GM19238 (cell line): ENCODE results near the gene LPP.

Source experiments
- DNase-seq: peaks from one replicate; pipeline ENCODE4 v3.0.0; 2011; ENCODE audit warnings: low spot score; ENCODE audit not compliant: insufficient read length

LPP gene

GRCh38 chr3:188194332-188194731 is 40.4 kb downstream of the LPP start:
- no peak for DNase-seq

- DNase-seq: no peak
These were observed 42.5 kb downstream of the LPP start for GRCh38 chr3:188196232-188196990.

GRCh38 chr3:188197388-188197847 is 43.5 kb downstream of the LPP start:
- no peak for DNase-seq

GRCh38 chr3:188198001-188198400 is 44.0 kb downstream of the LPP start:
- DNase-seq: no peak

GRCh38 chr3:188198760-188199327 is 44.9 kb downstream of the LPP start:
- no peak for DNase-seq

GRCh38 chr3:188199386-188199785 is 45.4 kb downstream of the LPP start:
- DNase-seq: no peak

GRCh38 chr3:188200481-188200880 is 46.5 kb downstream of the LPP start:
- DNase-seq: no peak

- DNase-seq: no peak
These were observed 48.6 kb downstream of the LPP start for GRCh38 chr3:188202358-188203138.

GRCh38 chr3:188204526-188204925 is 50.6 kb downstream of the LPP start:
- no peak for DNase-seq

GRCh38 chr3:188205992-188206416 is 52.0 kb downstream of the LPP start:
- no peak for DNase-seq

- no peak for DNase-seq
These were observed 52.8 kb downstream of the LPP start for GRCh38 chr3:188206787-188207186.

- DNase-seq: no peak
These were observed 54.1 kb downstream of the LPP start for GRCh38 chr3:188207941-188208515.

GRCh38 chr3:188208516-188208981 is 54.6 kb downstream of the LPP start:
- no peak for DNase-seq

GRCh38 chr3:188209034-188209433 is 55.1 kb downstream of the LPP start:
- no peak for DNase-seq

- no peak for DNase-seq
These were observed 55.8 kb downstream of the LPP start for GRCh38 chr3:188209740-188210139.

GRCh38 chr3:188211476-188211875 is 57.5 kb downstream of the LPP start:
- no peak for DNase-seq

- no peak for DNase-seq
These were observed 58.5 kb downstream of the LPP start for GRCh38 chr3:188212308-188212969.

GRCh38 chr3:188214442-188214841 is 60.5 kb downstream of the LPP start:
- no peak for DNase-seq

GRCh38 chr3:188215129-188215528 is 61.2 kb downstream of the LPP start:
- no peak for DNase-seq

GRCh38 chr3:188217011-188217463 is 63.1 kb downstream of the LPP start:
- no peak for DNase-seq

GRCh38 chr3:188217726-188218125 is 63.8 kb downstream of the LPP start:
- no peak for DNase-seq
